GM10266 (cell line): Measurements from ENCODE around the gene GATB.

ENCODE experiments used
- DNase-seq: peaks from one replicate; pipeline ENCODE4 v3.0.0; 2012; ENCODE audit errors: extremely low spot score
- TF ChIP-seq, protein P1 (sequence below): IDR thresholded peaks from 2 replicates; pipeline ENCODE4 v1.5.1; 2012; ENCODE audit warnings: mild to moderate bottlenecking, low read depth; ENCODE audit not compliant: control insufficient read depth, insufficient read depth; ENCODE audit errors: missing control alignments

Gene GATB, protein sequence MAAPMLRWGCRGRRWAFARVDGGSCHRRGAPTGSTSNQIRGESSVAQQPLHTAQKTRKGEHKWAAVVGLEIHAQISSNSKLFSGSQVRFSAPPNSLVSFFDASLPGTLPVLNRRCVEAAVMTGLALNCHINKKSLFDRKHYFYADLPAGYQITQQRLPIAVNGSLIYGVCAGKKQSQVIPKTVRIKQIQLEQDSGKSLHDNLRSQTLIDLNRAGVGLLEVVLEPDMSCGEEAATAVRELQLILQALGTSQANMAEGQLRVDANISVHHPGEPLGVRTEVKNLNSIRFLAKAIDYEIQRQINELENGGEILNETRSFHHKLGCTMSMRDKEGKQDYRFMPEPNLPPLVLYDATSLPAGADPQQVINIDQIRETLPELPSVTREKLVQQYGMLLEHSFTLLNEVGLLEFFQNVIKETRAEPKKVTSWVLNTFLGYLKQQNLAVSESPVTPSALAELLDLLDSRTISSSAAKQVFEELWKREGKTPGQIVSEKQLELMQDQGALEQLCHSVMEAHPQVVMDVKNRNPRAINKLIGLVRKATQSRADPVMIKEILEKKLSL

DNA sequence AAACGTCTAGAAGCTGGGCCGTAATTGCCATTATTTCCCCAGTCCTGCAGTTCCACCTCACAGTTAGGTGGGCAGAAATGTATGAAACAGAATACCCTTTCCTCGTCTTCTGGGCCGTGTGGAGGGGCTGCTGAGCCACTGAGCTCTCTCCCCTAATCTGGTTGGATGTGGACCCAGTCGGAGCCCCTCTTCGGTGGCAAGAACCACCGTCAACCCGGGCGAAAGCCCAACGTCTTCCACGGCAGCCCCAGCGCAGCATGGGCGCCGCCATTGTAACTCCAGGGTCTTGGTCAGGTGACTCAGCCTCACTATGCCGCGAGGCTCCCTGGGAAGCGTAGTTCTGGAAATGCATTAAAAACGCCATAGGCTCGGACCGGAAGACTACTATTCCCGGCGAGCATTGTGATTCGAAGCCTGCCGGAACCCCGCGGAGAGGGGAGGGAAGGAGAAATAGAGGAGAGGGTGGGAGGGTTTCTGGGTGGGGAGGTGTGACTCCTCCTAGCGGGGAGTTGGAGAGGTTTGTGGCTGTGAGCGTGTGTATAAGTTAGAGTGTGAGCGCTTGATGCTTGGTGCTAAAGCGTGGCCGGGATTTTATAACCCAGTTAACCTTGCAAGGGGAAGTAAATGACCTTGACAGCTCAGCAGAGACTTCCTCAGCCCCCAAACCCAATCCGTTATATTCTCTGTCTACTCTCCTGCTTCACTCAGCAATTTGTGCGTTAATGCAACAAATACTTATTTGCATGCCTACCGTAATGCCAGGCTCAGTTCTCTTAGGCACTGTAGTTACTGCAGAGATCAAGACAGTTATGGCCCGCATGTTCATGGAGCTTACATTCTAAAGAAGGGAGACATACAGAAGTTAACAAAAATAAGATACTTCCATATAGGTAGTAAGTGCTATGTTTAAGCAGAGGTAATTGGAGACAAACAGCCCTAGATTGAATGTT lies at the start of gene GATB:
TSS of gene GATB (minus strand) at position 296 of the 950 bp plus-strand sequence. CDS start at position 271, 25 bp downstream.
- DNase-seq = peak; percentile 85
- TF ChIP-seq, protein P1, sequence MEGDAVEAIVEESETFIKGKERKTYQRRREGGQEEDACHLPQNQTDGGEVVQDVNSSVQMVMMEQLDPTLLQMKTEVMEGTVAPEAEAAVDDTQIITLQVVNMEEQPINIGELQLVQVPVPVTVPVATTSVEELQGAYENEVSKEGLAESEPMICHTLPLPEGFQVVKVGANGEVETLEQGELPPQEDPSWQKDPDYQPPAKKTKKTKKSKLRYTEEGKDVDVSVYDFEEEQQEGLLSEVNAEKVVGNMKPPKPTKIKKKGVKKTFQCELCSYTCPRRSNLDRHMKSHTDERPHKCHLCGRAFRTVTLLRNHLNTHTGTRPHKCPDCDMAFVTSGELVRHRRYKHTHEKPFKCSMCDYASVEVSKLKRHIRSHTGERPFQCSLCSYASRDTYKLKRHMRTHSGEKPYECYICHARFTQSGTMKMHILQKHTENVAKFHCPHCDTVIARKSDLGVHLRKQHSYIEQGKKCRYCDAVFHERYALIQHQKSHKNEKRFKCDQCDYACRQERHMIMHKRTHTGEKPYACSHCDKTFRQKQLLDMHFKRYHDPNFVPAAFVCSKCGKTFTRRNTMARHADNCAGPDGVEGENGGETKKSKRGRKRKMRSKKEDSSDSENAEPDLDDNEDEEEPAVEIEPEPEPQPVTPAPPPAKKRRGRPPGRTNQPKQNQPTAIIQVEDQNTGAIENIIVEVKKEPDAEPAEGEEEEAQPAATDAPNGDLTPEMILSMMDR = peak; percentile 40

DNA sequence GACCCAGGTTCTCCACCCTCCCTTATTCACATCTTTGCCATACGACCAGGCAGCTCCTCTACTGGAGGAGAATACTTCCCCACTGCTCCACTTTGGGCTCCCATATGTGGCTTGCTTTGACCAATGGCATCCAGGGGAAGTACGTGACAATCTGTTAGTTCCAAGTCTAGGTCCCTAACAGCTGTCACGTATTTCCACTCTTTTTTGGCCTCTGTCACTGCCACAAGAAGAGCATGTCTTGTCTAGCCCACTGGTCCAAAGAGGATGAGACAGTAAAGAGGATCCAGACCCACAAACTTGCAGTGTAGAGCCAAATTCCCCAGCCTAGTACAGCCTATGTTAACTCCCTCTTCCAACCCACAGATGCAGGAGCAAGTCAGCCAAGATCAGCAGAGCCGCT lies 49.7 kb upstream of the GATB start:
- TF ChIP-seq, protein P1 = no peak
- no peak for DNase-seq

DNA sequence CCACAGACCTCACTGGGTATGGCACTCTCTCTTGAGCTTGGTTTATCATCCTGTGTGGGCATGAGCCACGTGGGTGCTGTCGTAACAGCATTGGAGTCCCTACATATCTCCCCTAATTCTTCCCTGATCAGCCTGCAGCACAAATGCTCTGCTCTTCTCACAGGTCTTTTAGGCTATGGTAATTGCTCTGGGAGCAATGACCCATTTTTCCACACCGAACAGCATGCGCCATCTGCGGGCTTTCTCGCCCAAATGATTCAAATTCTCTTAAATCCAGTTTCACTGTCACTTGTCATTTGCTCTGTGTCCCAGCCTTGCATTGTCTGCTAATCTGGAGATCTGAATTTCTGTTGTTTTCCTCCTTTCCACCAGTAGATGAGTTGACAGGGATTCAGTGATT lies 48.9 kb upstream of the GATB start:
- TF ChIP-seq, protein P1 = no peak
- DNase-seq = no peak

DNA sequence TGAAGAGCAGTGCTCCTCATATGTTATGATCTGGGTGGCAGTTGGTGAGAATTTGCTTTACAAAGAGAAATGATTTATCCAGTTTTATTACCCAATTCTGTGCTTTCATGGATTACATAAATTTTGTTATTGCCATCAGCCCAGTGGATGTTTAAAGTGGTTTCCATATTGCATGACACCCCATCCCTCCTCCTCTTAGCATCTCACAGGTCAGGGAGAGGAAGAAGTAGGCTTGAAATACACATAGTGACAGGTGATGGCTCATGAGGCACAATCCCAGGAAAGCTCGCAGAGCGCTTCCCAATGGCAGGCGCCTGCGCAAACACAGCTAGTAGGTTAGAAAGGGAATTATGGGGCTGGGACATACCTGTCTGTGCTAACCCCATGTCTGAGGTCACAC lies 47.7 kb upstream of the GATB start:
- TF ChIP-seq, protein P1 = no peak
- no peak for DNase-seq

DNA sequence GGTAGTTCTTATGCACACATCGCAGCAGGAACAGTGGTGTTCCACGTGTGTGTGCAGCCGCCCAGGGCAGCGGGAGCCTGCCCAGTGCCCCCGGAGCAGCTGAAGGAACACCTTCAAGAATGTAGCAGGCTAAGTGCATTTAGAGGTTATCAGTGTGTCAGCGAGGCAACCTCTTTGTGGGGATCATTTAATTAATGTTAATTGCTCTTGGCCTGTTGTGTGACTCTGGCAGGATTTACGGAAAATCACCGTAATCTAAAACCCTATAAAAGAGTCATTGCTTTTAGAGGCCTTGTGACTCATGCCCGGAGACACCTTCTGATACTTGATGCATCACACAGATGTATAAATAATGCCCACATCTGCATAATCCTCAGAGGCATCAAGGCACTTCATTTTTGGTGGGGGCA lies 47.3 kb upstream of the GATB start:
- no peak for DNase-seq
- TF ChIP-seq, protein P1 = no peak

DNA sequence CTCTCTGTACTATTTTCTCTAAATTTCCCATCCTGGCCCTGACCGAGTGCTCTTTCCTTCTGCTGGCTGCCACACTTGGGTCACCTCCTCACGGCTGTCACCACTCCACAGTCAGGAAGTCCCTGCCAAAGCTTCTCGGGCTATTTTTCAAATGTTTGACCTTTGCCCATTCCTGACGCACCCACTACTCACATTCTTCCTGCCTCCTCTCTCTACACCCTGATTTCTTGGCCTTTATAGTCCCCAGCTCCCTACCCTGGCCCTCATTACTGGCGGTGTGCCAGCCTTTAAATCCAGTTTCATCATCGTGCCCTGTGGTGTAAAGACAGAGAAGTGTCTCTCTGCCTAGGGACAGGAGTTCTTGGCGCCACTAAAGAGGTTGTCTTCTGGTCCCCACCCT lies 46.4 kb upstream of the GATB start:
- DNase-seq = no peak
- TF ChIP-seq, protein P1 = no peak
